Esophagus squamous epithelium (tissue), 4 donors: ENCODE measurements around the gene LRP1.
"Not testable (repeated sequence)": the region's sequence is repeated elsewhere in the genome, so short reads cannot be mapped to it uniquely, and the experiment has no call there.

Experiments used
- CTCF ChIP-seq, 6 experiments: fragments of 450-650 bp in 4 of 6; fragments of 200-600 bp in 2 of 6; sonication (generic) in 2 of 6; IDR thresholded peaks; one replicate each; pipeline ENCODE4 v1.5.1; 2016 to 2019; ENCODE audit warnings: antibody characterized with exemption in 6 of 6, mild to moderate bottlenecking in 4 of 6, moderate library complexity in 4 of 6
- POLR2A ChIP-seq, 4 donors: fragments of 450-650 bp; IDR thresholded peaks; one replicate each; pipeline ENCODE4 v1.6.1; 2017; ENCODE audit warnings: antibody characterized with exemption in 4 of 4, mild to moderate bottlenecking in 4 of 4, moderate library complexity in 3 of 4

- TF ChIP-seq CTCF, POLR2A (IDR thresholded peaks at IDR 0.05): not testable (repeated sequence)
These were observed 7.6 kb upstream of the LRP1 start for GRCh38 chr12:57120718-57121117.
